ENCODE data around the gene ARHGAP18.

Gene ARHGAP18

DNA sequence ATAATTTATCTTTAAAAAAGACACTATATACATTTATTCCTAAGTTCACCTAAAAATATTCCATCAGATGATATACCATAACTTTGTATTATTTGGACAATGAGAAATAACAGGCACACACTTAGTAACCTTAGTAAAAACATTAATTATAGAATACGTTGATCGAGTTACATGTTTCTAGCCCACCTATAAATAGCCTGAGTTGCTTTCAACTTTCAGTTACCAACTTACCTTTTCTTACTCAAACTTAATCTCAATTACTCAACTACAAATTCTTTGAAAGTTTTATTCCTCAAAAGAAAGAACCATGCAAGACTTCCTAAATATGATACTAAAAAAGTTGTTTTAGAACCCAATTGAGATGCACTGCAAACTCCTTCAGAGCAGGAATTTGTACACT lies 12.2 kb downstream of the ARHGAP18 start:
- DNase-seq, result no peak
- in situ Hi-C loops (cut with HindIII; ENCODE audit: low pct_ligation_motif_present, low pct_unique_long_range_greater_than_20kb, low sequenced_read_pairs), result no loop called here

DNA sequence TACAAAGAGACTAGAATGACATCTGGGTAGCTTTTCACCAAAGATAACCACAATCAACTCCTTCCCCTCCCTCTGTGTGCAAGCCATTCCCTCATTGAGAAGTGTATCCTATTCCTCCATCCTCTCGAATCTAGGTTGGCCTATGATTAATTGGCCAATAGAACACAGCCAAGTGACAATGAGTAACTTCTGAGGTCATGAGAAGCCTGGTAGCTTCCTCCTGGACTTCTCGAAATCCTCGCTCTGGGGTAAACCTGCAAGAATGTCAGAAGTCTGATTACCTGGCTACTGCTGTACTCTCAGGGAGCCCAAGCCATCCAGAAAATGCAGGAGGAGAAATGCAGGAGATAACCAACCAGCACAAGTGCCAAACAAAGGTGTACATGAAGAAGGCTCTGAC lies 13.1 kb downstream of the ARHGAP18 start:
- DNase-seq, result no peak
- in situ Hi-C loops (cut with HindIII; ENCODE audit: low pct_ligation_motif_present, low pct_unique_long_range_greater_than_20kb, low sequenced_read_pairs), result no loop called here

DNA sequence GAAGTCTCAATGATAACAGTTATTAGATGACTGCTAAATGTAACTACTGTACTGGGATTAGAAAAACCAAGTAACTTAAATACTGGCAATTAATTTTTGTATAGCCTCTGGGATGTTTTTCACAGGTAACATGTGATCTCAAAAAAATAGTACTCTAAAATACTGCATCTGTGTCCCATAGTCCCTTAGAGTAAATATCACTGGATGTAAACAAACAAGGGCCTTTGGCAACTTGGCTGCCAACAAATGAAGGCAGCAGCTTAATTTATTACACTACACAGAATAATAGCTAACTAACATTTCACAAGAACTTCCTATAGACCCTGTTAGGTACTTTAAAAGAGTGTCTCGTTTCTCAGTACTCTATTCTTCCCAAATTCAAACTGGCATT lies 14.0 kb downstream of the ARHGAP18 start:
- in situ Hi-C loops (cut with HindIII; ENCODE audit: low pct_ligation_motif_present, low pct_unique_long_range_greater_than_20kb, low sequenced_read_pairs), result no loop called here
- DNase-seq, result no peak

DNA sequence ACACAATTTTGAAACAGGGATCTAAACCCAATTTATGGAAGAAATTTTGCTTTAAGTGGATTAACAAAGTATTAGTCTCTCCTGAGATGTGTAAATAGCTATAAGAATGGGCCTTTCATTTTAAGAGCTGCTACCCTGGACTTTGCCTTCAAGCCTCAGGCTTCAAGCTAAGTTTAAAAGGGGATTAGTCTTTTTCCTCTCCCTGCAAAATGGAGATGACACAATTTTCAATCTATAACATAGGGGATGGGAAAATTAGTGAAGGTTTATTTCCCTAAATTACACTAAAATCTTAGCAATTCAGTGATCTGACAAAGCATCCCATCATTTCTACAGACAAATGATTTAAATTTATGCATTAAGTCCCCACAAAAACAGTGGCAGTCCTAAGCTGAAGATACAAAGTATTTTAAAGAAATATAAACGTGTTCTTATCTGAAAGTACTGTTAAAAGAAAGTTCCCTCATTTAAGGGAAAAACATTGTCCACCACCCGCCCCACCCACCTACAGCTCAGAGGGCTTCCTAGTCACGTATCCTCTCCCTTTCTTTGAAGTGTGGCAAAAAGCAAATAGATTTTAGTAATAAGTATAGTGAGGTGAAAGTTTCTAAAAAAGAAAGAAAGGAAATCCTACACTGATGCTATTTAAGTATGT lies 14.5 kb downstream of the ARHGAP18 start:
- in situ Hi-C loops (cut with HindIII; ENCODE audit: low pct_ligation_motif_present, low pct_unique_long_range_greater_than_20kb, low sequenced_read_pairs), result no loop called here
- DNase-seq, result no peak

DNA sequence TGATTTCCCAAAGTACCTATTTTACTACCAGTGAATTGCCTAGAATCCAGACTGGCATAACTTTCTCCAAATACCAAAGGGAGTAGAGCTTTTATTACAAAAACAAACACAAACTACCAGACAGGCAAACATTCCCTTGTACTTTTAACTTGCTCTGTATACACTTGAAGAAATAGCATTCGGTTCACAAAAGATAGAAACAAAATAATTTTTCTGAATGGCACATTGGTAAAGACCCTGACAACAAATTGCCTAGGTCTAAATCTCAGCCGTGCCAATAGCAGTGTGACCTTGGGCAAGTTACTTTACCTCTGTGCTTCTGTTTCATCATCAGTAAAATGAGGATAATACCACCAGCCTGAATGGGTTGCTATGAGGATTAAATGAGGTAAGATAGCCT lies 15.9 kb downstream of the ARHGAP18 start:
- no peak for DNase-seq
- in situ Hi-C loops (cut with HindIII; ENCODE audit: low pct_ligation_motif_present, low pct_unique_long_range_greater_than_20kb, low sequenced_read_pairs), result no loop called here

DNA sequence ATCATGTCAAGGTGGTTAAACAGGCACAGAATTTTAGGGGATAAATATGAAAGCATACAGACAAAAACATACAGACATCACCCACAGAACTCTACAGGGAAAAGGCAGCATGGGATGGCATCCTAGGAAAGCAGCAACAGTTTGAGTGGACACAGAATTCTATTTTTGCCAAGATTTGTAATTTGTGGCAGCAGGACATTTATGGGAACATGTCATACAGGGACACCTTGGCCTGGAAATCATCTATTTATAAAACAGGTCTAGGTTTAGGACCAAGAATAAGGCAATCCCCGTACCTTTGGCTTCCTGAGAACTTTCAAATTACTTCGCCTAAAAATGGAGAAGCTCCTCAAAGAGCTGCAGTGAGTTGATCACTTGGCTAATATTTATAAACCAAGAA lies 17.5 kb downstream of the ARHGAP18 start:
- no peak for DNase-seq
- in situ Hi-C loops (cut with HindIII; ENCODE audit: low pct_ligation_motif_present, low pct_unique_long_range_greater_than_20kb, low sequenced_read_pairs), result no loop called here

DNA sequence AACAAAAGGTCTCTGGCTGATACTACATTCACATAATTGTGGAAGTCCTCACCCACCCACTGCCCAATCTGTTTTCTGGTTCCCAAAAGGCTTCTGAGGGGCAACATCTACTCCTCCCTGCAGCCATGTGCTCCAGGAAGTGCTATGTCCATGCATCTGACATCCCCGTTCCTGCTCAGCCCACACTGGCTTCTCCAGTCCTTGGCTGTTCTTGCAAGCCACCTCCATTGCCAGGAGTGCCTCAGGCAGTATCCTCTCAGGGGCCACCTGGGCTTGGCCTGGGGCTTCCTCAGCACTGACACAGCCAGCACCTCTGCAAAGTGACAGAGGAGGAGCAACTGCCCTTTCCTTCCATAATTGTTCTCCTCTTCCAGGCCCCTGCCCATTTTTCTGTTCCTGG lies 18.3 kb downstream of the ARHGAP18 start:
- no peak for DNase-seq
- in situ Hi-C loops (cut with HindIII; ENCODE audit: low pct_ligation_motif_present, low pct_unique_long_range_greater_than_20kb, low sequenced_read_pairs), result no loop called here

DNA sequence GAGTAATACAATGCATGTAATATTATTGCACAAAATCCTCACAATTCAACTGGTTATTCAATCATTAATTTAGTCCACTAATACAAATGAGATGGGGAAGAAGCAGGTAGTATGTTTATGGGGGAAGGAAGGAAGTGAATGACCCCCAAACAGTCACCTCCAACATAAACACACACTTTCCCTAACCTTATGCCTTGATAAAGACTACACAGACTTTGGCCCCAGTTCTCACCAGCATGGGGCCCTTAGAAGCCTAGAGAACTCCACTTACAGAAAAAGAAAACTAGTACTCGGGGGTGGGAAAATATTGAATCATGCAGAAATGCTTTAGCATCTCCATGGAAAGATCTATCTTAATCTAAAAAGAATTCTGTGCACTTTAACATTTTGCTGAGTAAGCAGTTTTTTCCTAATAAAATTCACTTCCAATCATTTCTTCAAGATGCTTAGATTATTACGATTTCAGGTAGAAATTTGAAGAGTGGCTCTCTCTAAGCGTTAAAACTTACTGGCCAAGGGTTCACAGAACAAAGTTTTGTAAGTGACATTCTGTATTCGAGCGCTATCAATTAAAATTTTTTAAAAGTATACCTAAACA lies 18.8 kb downstream of the ARHGAP18 start:
- DNase-seq, result no peak
- in situ Hi-C loops (cut with HindIII; ENCODE audit: low pct_ligation_motif_present, low pct_unique_long_range_greater_than_20kb, low sequenced_read_pairs), result no loop called here

DNA sequence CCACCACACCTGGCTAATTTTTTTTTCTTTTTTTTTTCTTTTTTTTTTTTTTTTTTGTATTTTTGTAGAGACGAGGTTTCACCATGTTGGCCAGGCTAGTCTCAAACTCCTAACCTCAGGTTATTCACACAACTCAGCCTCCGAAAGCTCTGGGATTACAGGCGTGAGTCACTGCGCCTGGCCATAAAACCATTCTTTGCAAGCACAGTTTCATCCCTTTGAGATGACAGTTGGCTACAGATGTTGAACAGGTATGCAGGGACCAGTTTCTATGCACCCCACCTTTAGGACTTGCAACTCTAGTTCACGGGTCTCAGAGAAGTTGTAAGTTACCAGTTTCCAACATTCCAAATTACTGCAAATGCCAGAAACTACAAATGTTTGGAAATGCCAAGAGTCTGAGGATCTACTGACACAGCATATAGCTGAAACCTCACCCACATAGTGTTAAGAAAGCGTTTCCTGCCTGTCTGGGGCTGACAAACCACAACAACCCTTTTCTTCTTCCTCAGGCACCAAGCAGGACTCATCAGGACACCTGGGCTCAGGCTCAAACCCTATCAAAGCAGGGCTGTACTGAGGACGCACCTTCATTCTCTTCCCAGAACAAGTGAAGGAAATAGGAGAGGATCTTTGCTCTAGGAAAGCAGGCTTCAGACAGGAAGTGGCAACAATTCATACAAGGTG lies 22.9 kb downstream of the ARHGAP18 start:
- no peak for DNase-seq
- in situ Hi-C loops (cut with HindIII; ENCODE audit: low pct_ligation_motif_present, low pct_unique_long_range_greater_than_20kb, low sequenced_read_pairs), result no loop called here

DNA sequence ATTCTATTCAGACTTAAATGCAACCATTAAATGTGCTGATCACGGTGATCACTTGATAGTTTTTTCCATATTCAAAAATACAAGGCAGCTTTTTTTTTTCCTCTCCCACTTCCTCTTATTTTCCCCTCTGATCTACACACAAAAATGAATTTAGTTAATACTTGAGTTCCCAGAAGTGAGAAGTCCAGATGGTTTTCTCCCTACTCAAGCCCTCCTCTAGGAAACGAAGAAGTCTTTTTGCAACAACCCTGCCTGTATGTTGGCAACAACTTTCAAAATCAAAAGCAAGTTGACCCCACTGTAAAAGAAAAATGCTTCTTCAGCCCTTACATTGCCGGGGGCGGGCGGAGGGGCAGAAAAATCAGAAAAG lies 24.3 kb downstream of the ARHGAP18 start:
- in situ Hi-C loops (cut with HindIII; ENCODE audit: low pct_ligation_motif_present, low pct_unique_long_range_greater_than_20kb, low sequenced_read_pairs), result no loop called here
- DNase-seq, result no peak

DNA sequence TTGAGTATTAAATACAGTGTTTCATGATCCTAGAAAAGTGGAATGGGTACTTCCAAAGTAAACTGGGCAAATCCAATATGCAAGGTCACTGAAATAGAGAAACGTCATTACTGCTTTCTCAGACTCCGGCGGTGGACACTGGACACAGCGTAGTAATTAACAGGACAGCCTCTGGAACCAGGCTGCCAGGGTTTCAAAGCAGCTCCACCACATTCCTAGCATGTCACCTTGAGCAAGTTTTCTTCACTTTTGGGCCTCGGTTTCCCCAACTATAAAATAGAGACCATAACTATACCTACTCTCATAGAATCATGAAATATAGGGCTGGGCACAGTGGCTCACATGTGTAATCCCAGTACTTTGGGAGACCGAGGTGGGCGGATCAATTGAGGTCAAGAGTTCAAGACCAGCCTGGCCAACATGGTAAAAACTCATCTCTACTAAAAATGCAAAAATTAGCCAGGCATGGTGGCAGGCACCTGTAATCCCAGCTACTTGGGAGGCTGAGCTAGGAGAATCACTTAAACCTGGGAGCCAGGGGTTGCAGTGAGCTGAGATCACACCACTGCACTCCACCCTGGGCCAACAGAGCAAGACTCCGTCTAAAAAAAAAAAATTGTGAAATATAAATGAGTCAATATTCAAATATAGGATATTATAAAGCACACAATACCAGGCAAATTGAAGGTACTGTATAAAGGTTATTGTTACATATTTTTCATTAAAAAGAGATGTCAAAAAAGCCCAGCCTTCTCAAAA lies 24.9 kb downstream of the ARHGAP18 start:
- no peak for DNase-seq
- in situ Hi-C loops (cut with HindIII; ENCODE audit: low pct_ligation_motif_present, low pct_unique_long_range_greater_than_20kb, low sequenced_read_pairs), result no loop called here

DNA sequence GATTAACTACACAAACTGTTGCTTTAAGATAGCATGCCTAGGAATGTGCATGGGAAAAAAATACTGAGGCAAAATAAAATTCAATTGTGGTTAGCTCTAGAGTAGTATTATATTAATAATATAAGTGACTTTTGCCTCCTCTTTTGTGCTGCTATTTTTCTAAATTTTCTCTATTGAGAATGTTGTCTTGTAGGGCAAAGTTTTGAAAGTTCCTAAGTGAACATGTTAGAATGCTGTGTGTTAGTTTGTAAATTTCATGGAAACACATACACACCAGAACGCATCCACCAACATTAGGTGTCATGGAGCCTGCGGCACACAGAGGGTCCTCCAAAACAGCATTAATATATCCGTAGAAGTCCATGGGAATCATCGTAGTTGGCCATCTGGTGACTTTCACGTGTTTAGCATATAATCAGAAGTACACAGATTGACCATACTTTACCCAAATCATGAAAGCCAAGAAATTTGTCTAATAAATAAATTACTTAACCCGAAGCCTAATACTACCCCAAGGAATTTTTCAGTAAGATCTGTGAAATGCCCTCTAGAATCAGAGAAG lies 25.6 kb downstream of the ARHGAP18 start:
- in situ Hi-C loops (cut with HindIII; ENCODE audit: low pct_ligation_motif_present, low pct_unique_long_range_greater_than_20kb, low sequenced_read_pairs), result no loop called here
- DNase-seq, result peak; percentile 27

DNA sequence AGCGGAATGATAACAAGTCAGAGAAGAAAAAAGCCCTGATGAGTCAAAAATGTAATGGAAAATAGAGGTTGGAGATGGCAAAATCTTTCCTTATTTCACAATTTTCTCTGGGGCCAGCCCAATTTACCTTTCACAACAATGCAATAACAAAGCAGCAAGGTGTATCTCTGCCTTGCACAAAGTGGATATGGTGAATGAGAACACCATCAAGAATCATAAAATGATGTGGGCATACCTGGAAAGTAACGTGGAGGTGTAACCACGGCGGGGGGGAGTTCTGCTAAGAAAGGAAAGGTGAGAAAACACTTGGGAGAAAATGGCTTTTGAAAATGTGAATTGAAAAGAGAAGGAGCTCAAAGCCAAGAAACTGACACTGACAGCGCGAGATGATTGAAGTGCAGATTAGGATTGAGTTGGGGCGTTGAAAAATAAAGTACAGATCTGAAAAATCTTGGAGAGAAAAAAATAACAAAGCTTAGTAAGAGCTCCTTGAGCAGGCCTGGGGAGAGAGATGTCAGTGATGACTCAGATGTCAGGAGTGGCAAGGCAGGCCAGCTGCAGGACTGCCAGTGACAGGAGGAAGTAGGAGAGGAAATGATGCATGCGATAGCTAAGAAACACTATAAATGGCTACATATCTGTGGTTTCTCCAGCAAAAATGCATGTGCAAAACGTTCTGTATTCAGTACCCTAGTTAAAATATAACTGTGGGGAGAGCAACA lies 26.2 kb downstream of the ARHGAP18 start:
- in situ Hi-C loops (cut with HindIII; ENCODE audit: low pct_ligation_motif_present, low pct_unique_long_range_greater_than_20kb, low sequenced_read_pairs), result no loop called here
- peak; percentile 98 for DNase-seq

DNA sequence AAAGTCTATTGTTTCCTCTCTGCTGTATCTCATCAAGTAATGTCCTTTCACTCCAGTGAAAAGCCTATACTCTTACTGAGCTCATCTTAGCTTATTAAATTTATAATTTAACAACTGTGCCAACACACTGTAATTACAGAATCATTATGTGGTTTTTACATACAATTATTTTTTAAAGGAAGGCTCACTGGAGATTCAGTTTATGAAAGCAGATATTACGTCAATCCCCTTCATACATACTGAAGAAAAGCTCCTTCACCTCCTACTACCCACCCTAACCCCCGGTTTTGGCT lies 28.1 kb downstream of the ARHGAP18 start:
- in situ Hi-C loops (cut with HindIII; ENCODE audit: low pct_ligation_motif_present, low pct_unique_long_range_greater_than_20kb, low sequenced_read_pairs), result no loop called here
- no peak for DNase-seq

DNA sequence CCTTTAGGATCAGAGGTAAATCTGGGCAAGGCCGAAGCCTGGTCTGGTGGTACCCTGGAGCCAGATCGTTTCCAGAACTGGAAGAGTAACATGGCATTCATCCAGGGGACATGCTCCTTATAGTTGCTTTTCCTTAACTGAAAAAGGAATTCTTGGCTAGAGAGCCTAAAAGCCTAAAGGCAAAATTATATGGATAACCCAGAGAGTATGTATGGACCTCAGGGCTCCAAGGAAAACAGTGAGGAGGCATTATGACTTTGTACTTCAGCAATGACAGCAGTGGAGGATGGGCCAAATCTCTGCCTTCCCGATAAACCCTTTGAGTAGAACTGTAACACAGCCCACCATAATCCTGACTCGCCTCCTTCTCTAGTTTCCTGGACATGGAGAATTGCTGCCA lies 29.3 kb downstream of the ARHGAP18 start:
- no peak for DNase-seq
- in situ Hi-C loops (cut with HindIII; ENCODE audit: low pct_ligation_motif_present, low pct_unique_long_range_greater_than_20kb, low sequenced_read_pairs), result no loop called here

DNA sequence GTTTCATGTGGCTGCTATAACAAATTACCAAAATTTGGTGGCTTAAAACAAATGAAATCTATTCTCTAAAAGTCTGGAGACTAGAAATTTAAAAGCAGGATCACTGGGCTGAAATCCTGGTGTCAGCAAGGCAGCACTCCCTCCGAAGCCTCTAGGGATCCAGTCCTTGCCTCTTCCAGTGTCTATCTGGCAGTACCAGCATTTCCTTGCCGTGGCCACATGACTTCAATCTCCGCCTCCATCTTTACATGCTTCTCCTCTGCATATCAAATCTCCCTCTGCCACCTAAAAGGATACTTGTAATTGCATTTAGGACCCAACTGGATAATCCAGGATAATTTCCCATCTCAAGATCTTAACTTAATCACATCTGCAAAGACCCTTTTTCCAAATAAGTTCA lies 30.2 kb downstream of the ARHGAP18 start:
- no peak for DNase-seq
- in situ Hi-C loops (cut with HindIII; ENCODE audit: low pct_ligation_motif_present, low pct_unique_long_range_greater_than_20kb, low sequenced_read_pairs), result no loop called here

DNA sequence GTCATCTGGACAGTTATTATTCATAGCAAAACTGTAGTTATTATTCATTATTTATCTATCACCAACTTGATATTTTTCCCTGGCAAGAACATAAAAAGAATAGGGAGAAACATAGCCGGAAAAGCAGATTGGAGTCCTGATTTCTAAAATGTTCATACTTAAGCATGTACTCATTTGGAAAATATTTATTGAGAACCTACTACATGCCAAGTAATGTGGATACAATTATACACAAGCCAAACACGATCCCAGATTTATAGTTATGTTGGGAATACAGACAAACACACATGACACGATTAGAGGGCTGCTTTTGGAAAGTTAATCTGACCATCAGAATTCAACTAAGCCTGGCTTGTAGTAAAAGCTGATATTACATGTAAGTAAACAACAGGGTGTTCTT lies 30.7 kb downstream of the ARHGAP18 start:
- no peak for DNase-seq

DNA sequence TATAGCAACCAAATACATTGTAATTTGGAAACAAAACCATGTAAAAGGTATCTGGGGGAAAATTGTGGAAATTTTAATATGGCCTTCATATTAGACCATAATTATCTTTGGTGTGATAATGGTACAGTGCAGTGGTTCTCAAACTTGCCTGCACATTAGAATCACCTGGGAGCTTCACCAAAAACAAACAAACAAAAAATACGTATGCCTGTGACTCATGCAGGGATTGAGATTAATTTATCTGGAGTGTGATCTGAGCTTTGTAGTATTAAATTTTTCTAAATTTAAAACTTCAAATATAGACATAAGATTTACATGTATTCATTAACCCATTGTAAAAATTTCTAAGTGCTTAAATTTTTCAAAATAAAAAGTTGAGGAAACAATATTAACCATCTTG lies 31.5 kb downstream of the ARHGAP18 start:
- no peak for DNase-seq
- in situ Hi-C loops (cut with HindIII; ENCODE audit: low pct_ligation_motif_present, low pct_unique_long_range_greater_than_20kb, low sequenced_read_pairs), result no loop called here

More for the DNA sequence above, 30.7 kb downstream of the ARHGAP18 start:
- in situ Hi-C loops (cut with HindIII; ENCODE audit: low pct_ligation_motif_present, low pct_unique_long_range_greater_than_20kb, low sequenced_read_pairs), result no loop called here
